Progenitor cell of endocrine pancreas (in vitro differentiated cells): ENCODE results near the gene CIT. TPM values are rescaled to one million over a fixed set of nuclear protein-coding genes. Genes with fewer than 3 reads are reported as not detected.
A peak's percentile ranks its signal among the peaks of the same experiment; 100 is the strongest.

Source experiments
- DNase-seq: peaks from one replicate; pipeline ENCODE4 v3.0.0; 2021; ENCODE audit warnings: low spot score; ENCODE audit not compliant: unreplicated experiment
- H3K27ac Mint-ChIP-seq: 2 replicates; pipeline ENCODE4 v1.8.0; 2021; ENCODE audit warnings: mild to moderate bottlenecking, moderate library complexity, mixed read lengths
- H3K27me3 Mint-ChIP-seq: 2 replicates; pipeline ENCODE4 v1.8.0; 2021; ENCODE audit warnings: mixed read lengths
- H3K36me3 Mint-ChIP-seq: 2 replicates; pipeline ENCODE4 v1.8.0; 2022; ENCODE audit warnings: mixed read lengths; ENCODE audit not compliant: insufficient read depth
- H3K4me1 Mint-ChIP-seq: 2 replicates; pipeline ENCODE4 v1.8.0; 2021; ENCODE audit warnings: low read depth, mixed read lengths
- H3K4me3 Mint-ChIP-seq: 2 replicates; pipeline ENCODE4 v1.8.0; 2021; ENCODE audit warnings: low read depth, mild to moderate bottlenecking, moderate library complexity, mixed read lengths
- H3K9me3 Mint-ChIP-seq: 2 replicates; pipeline ENCODE4 v1.8.0; 2021; ENCODE audit warnings: low read depth, mixed read lengths
- total RNA-seq: library from RNA; stranded (reverse); gene quantifications from 2 replicates; pipeline ENCODE4 v1.2.1, GENCODE V29; 2021
- TF ChIP-seq, protein P1 (sequence below): fragments of 200-600 bp; sonication (generic); IDR thresholded peaks from one replicate; pipeline ENCODE4 v1.5.0; 2021; ENCODE audit warnings: antibody characterized with exemption, mild to moderate bottlenecking; ENCODE audit not compliant: unreplicated experiment

Gene CIT
- total RNA-seq, 1 donor from 2014 or later, result 44.1 TPM

DNA sequence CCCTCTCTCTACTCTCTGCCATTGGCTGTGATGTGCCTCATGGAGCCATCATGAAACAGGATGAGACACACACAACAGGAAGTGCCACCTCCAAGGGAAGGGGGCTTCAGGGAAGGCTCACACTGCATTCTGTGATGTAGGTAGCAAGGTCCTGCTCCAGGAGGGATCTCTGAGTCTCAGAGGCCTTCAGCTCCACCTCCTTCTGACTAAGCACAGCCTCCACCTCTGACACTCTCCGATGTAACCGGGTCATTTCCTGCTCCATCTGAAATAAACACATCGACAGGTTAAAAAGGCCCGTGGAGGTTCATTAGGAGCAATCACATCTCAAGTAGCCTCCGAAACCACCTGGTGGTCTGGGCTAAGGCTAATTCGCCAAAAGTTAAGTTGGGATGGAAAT, 93.3 kb downstream of the CIT start:
- no peak for DNase-seq
- H3K4me3 Mint-ChIP-seq, result no peak overlapping the region
- peaks cover 2% of the 10 kb centered on the region for H3K4me1 Mint-ChIP-seq
- H3K27me3 Mint-ChIP-seq, result no peaks in the 10 kb centered on the region
- peaks cover 2% of the 10 kb centered on the region for H3K9me3 Mint-ChIP-seq
- H3K36me3 Mint-ChIP-seq, result peaks cover 15% of the 10 kb centered on the region
- no peak overlapping the region for H3K27ac Mint-ChIP-seq
- TF ChIP-seq, protein P1, sequence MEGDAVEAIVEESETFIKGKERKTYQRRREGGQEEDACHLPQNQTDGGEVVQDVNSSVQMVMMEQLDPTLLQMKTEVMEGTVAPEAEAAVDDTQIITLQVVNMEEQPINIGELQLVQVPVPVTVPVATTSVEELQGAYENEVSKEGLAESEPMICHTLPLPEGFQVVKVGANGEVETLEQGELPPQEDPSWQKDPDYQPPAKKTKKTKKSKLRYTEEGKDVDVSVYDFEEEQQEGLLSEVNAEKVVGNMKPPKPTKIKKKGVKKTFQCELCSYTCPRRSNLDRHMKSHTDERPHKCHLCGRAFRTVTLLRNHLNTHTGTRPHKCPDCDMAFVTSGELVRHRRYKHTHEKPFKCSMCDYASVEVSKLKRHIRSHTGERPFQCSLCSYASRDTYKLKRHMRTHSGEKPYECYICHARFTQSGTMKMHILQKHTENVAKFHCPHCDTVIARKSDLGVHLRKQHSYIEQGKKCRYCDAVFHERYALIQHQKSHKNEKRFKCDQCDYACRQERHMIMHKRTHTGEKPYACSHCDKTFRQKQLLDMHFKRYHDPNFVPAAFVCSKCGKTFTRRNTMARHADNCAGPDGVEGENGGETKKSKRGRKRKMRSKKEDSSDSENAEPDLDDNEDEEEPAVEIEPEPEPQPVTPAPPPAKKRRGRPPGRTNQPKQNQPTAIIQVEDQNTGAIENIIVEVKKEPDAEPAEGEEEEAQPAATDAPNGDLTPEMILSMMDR, result no peak

DNA sequence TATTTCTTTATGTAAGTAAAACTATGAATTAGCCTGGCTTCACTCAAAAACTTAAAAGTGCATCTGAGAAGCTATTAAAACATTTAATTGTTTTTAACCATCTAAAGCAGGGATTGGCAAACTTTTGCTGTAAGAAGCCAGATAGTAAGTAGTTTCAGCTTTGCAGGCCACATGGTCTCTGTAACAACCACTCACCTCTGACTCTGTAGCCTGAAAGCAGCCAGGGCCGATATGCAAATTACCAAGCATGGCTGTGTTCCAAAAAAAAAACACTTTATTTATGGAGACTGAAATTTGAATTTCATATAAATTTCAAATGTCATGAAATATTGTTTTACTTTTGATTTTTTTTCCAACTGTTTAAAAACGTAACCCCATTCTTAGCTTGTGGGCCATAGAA, 95.3 kb downstream of the CIT start:
- peaks cover 16% of the 10 kb centered on the region for H3K36me3 Mint-ChIP-seq
- H3K4me3 Mint-ChIP-seq, result no peak overlapping the region
- no peaks in the 10 kb centered on the region for H3K27me3 Mint-ChIP-seq
- H3K9me3 Mint-ChIP-seq, result peaks cover 2% of the 10 kb centered on the region
- H3K27ac Mint-ChIP-seq, result no peak overlapping the region
- DNase-seq, result no peak
- TF ChIP-seq, protein P1, result no peak
- H3K4me1 Mint-ChIP-seq, result peaks cover 2% of the 10 kb centered on the region

DNA sequence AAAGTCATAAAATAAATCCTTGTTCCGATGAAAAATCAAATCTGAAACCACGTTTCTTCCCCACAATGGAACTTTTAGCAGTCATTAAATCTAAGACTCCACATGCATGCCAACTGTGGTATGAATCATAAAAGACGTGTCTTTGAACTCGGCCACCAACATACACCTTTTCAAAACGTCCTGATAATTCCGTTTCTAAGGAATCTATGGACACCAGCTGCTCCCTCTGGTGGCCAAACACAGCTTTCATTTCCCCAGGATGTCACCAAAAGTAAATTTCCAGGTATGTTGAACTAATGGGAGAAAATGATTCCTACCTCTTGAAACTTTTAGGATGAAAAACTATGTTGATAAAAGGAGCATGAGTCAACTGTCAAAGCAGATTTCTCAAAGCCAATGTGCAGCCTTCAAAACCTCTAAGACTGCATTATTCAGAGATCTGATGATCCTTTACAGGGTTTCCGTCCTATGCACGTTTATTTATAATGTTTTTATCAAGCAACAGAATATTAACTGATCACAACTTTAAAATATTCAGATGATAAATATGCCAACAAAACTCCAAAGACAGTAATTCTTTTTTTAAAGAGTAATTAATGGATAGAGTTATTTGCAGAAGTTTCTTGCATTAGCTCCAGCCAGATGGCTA, 96.2 kb downstream of the CIT start:
- H3K4me1 Mint-ChIP-seq, result peaks cover 2% of the 10 kb centered on the region
- H3K27me3 Mint-ChIP-seq, result no peaks in the 10 kb centered on the region
- no peak overlapping the region for H3K4me3 Mint-ChIP-seq
- H3K9me3 Mint-ChIP-seq, result peaks cover under 1% of the 10 kb centered on the region
- no peak overlapping the region for H3K27ac Mint-ChIP-seq
- TF ChIP-seq, protein P1, result peak; percentile 90
- DNase-seq, result peak; percentile 19
- peaks cover 15% of the 10 kb centered on the region for H3K36me3 Mint-ChIP-seq

DNA sequence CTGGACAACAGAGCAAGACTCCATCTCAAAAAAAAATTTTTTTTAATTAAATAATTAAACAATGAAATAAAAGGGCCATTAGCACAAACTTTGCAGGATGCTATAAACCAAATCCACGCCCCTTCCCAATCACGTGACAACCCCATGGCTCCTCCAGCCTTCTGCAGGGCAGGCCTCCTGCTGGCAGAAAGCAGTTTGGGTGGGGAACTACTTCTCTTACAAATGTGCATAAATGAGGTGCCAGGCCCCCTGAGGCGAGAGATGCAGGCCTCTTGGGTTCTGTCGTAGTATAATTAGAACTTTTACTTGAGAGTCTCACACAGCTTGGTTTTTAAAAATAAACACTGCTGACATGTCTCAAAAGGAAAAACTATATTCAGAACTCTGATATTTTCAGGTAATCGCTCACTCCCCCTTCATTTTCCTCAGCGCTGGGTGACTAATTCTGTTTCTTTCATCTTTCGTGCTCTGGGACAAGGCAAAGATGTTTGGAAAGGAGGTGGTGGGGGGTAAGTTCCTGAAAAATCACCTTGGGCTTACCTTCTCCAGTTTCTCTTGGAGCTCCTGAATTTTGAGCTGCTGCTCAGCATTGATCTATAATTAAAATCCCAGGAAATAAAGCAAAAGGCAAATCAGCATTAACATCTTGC, 101.7 kb downstream of the CIT start:
- Mint-ChIP-seq H3K4me1 (no peaks in the 10 kb centered on the region), H3K9me3 (no peaks in the 10 kb centered on the region), H3K27me3 (no peaks in the 10 kb centered on the region), H3K36me3 (peaks cover 13% of the 10 kb centered on the region), H3K4me3 (no peak overlapping the region), H3K27ac (no peak overlapping the region)
- no peak for DNase-seq
- TF ChIP-seq, protein P1, result no peak

DNA sequence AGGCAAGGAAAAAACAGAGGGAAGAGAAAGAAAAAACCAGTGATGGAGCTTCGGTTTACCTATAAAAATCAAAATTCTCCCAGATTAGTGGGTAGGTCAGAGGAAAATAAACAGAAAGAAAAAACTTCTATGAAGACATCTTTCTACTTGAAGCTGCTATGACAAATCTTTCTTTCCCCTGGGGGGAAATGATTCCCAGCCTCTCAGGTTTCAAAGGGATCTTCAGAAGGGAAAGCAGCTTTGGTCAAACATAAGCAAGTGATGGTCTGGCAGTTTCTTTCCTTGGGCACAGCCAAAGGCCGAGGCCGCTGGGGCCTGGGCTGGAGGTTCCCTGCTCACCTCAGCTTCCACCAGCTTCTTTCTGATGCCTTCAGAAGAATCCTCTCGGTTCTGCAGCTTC, 104.7 kb downstream of the CIT start:
- Mint-ChIP-seq H3K9me3 (no peaks in the 10 kb centered on the region), H3K27ac (no peak overlapping the region), H3K4me1 (no peaks in the 10 kb centered on the region), H3K36me3 (peaks cover 13% of the 10 kb centered on the region), H3K4me3 (no peak overlapping the region), H3K27me3 (no peaks in the 10 kb centered on the region)
- TF ChIP-seq, protein P1, result no peak
- no peak for DNase-seq
